Lower leg skin (tissue), 4 donors: ENCODE measurements around the gene FERMT3. TPM values are rescaled to one million over a fixed set of nuclear protein-coding genes. Genes with fewer than 3 reads are reported as not detected.

ENCODE experiments used
- DNase-seq, 2 donors: peaks; one replicate each; pipeline ENCODE4 v3.0.0-alpha.2; 2019; ENCODE audit warnings: low spot score in 2 of 2
- H3K4me3 ChIP-seq: fragments of 200-600 bp; sonication (generic); 2 replicates; pipeline ENCODE4 v1.5.1; 2017; ENCODE audit warnings: mild to moderate bottlenecking, low read depth; ENCODE audit not compliant: poor library complexity, severe bottlenecking
- POLR2A ChIP-seq, 2 donors: fragments of 450-650 bp; IDR thresholded peaks; one replicate each; pipeline ENCODE4 v1.6.1; 2016 to 2017; ENCODE audit warnings: antibody characterized with exemption in 2 of 2, mild to moderate bottlenecking in 1 of 2, moderate library complexity in 1 of 2
- WGBS, 2 donors: methylation state at CpG; one replicate each; pipeline ENCODE4 v1.1.5; 2018; 5-methylcytosine and 5-hydroxymethylcytosine counted together
- intact Hi-C: fragments of 100-400 bp; cut with DNase I; formaldehyde crosslinking; loops from one replicate; pipeline ENCODE4 v1.15.0; 2023; ENCODE audit warnings: low total_unique reads
- total RNA-seq, 4 donors: library from RNA; depleted of rRNA; stranded (reverse); fragments of >200 nt; gene quantifications; one replicate each; pipeline ENCODE4 v1.1.0, GENCODE V29; 2016
- TF ChIP-seq, protein P1 (sequence below), 3 donors: fragments of 450-650 bp; IDR thresholded peaks; one replicate each; pipeline ENCODE4 v1.5.1; 2016; ENCODE audit warnings: antibody characterized with exemption in 3 of 3, mild to moderate bottlenecking in 3 of 3, moderate library complexity in 2 of 3

FERMT3 gene
- total RNA-seq, 4 donors from 2014 or later, result 5.1 to 10.5 (median 8.9) TPM

DNA sequence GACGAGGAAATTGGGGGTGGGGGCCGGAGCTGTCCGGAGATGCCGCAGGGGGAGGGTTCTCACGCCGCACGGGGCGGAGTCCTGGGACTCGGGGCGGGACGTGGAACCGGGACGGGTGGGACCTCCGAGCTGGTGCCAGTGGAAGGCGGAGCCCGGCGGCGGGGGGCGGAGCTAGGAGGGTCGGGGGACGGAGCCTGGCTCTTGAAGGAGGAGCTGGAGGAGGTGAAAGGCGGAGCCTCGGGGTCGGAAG is 34.6 kb downstream of the FERMT3 start:
- TF ChIP-seq POLR2A (IDR thresholded peaks at IDR 0.05), result no peak
- TF ChIP-seq, protein P1, sequence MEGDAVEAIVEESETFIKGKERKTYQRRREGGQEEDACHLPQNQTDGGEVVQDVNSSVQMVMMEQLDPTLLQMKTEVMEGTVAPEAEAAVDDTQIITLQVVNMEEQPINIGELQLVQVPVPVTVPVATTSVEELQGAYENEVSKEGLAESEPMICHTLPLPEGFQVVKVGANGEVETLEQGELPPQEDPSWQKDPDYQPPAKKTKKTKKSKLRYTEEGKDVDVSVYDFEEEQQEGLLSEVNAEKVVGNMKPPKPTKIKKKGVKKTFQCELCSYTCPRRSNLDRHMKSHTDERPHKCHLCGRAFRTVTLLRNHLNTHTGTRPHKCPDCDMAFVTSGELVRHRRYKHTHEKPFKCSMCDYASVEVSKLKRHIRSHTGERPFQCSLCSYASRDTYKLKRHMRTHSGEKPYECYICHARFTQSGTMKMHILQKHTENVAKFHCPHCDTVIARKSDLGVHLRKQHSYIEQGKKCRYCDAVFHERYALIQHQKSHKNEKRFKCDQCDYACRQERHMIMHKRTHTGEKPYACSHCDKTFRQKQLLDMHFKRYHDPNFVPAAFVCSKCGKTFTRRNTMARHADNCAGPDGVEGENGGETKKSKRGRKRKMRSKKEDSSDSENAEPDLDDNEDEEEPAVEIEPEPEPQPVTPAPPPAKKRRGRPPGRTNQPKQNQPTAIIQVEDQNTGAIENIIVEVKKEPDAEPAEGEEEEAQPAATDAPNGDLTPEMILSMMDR (IDR thresholded peaks at IDR 0.05), result no peak
- WGBS, 2 donors, result 1 to 2% methylated on average over 22 to 24 of the region's 24 CpGs
- intact Hi-C loops, result no loop called here
- DNase-seq, result peak; percentile 99 to 100
- H3K4me3 ChIP-seq, result peak overlapping the region; percentile 41

DNA sequence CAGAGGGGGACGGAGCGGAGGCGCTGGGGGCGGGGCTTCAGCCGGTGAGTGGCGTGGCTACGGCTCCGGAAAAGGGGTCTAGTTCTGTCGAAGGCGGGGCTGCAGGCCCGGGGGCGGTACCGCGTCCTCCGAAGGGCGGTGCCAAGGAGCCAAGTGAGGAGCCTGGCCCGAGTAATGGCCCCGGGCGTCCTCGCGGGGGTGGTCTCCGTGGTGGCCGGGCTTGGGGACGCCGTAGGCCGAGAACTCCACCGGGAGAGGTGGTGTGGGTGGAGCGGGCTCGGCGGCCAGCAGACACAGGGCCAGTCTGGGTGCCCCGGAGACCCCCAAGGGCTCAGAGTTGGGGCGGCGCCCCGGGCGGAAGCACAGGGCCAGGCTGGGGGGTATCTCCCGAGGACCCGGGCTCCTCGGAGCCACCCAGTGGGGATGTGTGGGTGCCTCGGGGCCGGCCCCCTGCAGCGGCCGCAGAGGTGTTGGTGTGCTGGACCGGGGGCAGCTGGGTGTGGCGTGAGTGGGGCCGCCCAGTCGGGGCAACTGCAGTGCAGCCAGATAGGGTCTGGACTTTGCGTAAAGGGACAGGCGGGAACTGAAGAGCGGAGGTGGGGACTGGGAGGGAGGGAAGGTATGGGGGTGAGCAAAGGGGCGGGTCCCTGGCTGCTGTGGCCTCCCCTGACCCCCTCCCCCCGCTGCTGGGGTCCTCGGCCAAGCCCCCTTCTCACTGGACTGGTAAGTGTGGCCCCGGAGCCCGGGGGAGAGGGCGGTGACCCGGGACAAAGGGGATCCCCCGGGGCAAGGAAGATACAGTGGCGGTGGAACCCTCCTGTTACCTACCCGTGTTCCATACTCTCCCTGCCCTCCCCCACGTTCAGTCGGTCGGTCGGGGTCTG is 35.2 kb downstream of the FERMT3 start:
- TF ChIP-seq, protein P1 (IDR thresholded peaks at IDR 0.05), result no peak
- TF ChIP-seq POLR2A (IDR thresholded peaks at IDR 0.05), result no peak
- no peak for DNase-seq
- 0% methylated on average over 44 to 45 of the region's 63 CpGs for WGBS, 2 donors
- intact Hi-C loops, result no loop called here
- H3K4me3 ChIP-seq, result peak overlapping the region; percentile 59

DNA sequence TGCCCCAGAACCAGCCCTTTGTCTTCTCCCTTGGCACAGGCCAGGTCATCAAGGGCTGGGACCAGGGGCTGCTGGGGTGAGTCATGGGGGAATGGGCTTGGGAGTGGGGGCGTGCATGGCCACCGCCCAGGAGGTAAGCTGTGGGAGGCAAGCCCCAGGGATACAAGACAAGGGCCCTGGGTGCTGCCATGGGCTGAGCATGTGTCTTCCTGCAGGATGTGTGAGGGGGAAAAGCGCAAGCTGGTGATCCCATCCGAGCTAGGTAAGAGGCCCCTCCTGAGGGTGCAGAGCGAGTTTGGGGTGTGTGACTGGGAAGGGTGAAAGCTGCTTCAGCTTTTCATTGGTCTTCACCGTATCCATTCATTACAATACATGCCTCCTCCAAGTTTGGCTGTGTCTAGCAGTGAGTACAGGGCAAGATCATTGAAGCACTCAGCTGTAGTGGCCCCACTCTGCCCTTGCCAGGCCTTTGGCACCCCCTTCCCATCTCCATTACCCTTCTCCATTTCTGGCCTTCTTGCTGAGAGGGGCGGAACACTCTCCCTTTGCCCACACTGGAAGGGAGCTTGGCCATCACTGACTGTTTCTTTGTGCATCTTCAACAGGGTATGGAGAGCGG is 36.8 kb downstream of the FERMT3 start:
- DNase-seq, result no peak
- TF ChIP-seq, protein P1 (IDR thresholded peaks at IDR 0.05), result no peak
- H3K4me3 ChIP-seq, result no peak overlapping the region
- WGBS, 2 donors, result 68 to 73% methylated on average over 8 of the region's 8 CpGs
- intact Hi-C loops, result no loop called here

DNA sequence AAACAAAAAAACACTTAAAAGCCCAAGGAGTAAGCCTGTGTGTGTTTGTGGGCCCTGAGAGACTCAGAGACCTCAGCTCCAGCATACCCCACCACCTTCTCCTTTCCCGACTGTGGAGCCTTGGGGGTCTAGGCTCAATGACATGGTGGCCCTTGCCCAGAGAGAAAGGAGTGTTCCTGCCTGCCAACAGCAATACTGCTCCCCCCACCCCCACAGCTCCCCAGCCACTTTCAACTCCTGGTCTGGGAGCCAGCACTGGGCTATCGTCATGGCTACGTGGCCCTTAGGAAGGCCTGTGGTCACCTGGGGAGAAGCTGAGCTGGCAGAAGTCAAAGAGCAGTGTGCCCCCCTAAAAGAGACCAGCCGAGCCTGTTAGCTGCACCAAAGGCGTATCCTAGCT is 37.6 kb downstream of the FERMT3 start:
- WGBS, 2 donors, result 55 to 71% methylated on average over 5 of the region's 5 CpGs
- no peak for DNase-seq
- intact Hi-C loops, result no loop called here
- no peak for TF ChIP-seq POLR2A (IDR thresholded peaks at IDR 0.05)
- TF ChIP-seq, protein P1 (IDR thresholded peaks at IDR 0.05), result no peak
- H3K4me3 ChIP-seq, result no peak overlapping the region

DNA sequence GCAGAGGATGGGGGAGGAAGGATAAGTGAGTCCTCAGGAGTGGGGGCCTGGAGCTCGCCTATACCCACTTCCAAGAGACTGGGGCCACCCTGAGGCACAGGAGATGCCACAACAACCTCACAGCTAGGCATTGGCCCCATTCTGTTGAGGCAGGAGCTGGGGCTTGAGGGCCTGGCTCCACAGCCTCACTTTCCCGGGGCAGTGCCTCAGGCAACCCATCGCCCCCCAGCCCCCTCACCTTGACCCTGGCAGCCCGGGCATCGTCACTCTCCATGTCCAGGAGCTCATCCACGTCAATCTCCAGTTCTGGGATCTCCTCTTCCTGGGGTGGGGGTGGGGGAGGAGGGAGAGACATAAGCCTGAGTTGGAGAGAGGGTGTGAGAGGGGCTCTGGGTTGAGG is 38.4 kb downstream of the FERMT3 start:
- no peak for TF ChIP-seq POLR2A (IDR thresholded peaks at IDR 0.05)
- TF ChIP-seq, protein P1 (IDR thresholded peaks at IDR 0.05), result no peak
- intact Hi-C loops, result no loop called here
- WGBS, 2 donors, result 18 to 19% methylated on average over 6 of the region's 6 CpGs
- peak overlapping the region; percentile 74 for H3K4me3 ChIP-seq
- no peak for DNase-seq
